Endometrial microvascular endothelial cells (primary cell): Measurements from ENCODE around the gene IQSEC2. TPM values are rescaled to one million over a fixed set of nuclear protein-coding genes. Genes with fewer than 3 reads are reported as not detected.

Source experiments
- in situ Hi-C: cut with HindIII; loops from 2 replicates; pipeline ENCODE4 v1.10.0; 2017; ENCODE audit warnings: low sequenced_read_pairs, low pct_unique_long_range_greater_than_20kb; ENCODE audit errors: inconsistent ontology term
- total RNA-seq: library from RNA; depleted of rRNA; stranded (reverse); fragments of >200 nt; gene quantifications from one replicate; pipeline ENCODE4 v1.2.3, GENCODE V29; 2015; ENCODE audit errors: inconsistent ontology term

IQSEC2 gene
- total RNA-seq, 1 donor from 2014 or later, result 13.5 TPM

DNA sequence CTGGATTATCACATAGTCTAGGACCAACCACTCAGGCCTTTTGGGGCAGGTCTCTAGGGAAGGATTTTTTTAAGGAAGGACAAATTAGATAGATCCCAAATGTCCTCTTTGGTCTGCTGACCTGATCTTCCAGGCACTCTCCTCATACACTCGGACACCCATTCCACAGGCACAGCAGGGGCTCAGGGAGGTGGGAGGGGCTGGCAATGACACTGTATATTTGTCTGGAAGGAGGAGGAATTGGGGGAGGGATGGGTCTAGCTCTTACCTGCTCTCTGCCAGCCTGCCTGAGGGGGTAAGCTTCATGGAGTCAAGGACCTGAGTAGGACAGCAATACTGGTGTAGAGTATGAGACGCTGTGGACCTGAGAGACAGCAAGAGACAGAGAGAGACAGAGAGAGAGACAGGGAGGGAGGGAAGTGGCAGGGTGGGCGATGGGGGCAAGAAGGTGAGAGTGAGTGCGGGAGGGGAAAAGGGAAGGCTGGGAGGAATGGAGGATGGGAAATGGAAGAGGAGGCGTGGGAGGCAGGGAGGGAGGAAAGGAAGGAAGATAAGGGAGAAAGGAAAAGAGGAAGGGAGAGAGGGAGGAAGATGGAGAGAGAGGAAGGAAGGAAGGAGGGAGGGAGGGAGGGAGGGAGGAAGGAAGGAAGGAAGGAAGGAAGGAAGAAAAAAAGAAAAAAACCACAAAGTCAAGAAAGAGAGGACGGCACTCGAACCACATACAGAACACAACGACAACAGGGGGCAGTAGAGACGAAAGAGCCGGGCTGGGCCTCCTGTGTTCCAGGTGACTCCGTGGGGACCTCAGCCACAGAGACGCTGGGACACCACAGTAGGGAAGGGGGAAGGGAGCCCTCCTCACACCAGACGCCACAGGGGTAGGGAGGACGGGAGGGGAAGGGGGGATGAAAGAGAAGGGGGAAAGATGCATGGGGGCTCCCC, 1.8 kb downstream of the IQSEC2 start:
- in situ Hi-C loops, result no loop called here

GRCh38 chrX:53272808-53273337, 8.5 kb downstream of the IQSEC2 start:
- in situ Hi-C loops, result no loop called here

- in situ Hi-C loops, result no loop called here
Observed at GRCh38 chrX:53269536-53270107, 11.8 kb downstream of the IQSEC2 start.

- in situ Hi-C loops, result no loop called here
Observed at GRCh38 chrX:53268173-53268572, 13.2 kb downstream of the IQSEC2 start.

DNA sequence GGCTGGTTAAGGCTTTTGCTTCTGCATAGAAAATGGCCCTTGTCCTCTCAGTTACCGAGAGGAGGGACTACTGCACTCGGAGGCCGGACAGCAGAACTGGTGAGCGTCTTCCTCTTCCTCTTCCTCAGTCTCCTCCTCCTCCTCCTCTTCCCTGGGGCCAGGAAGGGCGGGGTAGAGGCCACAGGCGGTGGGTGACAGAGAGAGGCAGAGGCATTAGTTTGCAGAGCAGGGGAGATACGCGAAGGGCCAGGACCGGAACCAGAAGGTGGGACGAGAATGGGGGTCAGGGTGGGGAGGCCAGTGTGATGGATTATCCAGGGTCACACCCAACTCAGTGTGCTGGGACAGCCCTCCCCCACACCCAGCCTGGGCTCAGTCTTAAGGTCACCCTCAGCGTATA, 14.5 kb downstream of the IQSEC2 start:
- in situ Hi-C loops, result no loop called here

GRCh38 chrX:53265771-53266574, 15.4 kb downstream of the IQSEC2 start:
- in situ Hi-C loops, result no loop called here

- in situ Hi-C loops, result no loop called here
Observed at GRCh38 chrX:53263597-53264094, 17.7 kb downstream of the IQSEC2 start.

DNA sequence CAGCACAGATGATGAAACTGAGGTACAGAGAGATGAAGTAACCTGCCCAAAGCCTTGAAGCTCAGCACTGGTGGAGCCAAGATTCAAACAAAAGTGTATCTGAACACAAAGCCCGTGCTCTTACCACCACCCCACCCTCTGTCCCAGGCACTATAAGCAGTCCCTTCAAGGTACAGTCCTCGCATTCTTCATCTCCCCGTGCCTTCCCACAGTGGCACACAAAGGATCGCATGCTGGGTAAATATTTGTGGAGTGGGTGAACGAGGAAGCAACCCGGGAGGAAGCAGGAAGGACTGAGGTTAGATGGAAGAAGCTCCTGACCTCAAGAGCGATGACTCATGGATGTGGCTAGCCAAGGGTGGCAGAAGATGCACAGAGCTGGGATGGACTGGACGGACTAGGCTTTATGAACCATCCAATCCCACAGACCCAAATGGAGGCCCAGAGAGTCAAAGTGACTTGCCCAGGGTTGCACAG, 18.4 kb downstream of the IQSEC2 start:
- in situ Hi-C loops, result no loop called here

GRCh38 chrX:53262189-53262917, 19.0 kb downstream of the IQSEC2 start:
- in situ Hi-C loops, result no loop called here

GRCh38 chrX:53261355-53261972, 19.9 kb downstream of the IQSEC2 start:
- in situ Hi-C loops, result no loop called here

- in situ Hi-C loops, result no loop called here
Observed at GRCh38 chrX:53260836-53261235, 20.5 kb downstream of the IQSEC2 start.

- in situ Hi-C loops, result no loop called here
Observed at GRCh38 chrX:53257670-53258423, 23.5 kb downstream of the IQSEC2 start.

- in situ Hi-C loops, result no loop called here
Observed at GRCh38 chrX:53257166-53257565, 24.2 kb downstream of the IQSEC2 start.

GRCh38 chrX:53256446-53257041, 24.8 kb downstream of the IQSEC2 start:
- in situ Hi-C loops, result no loop called here

- in situ Hi-C loops, result no loop called here
Observed at GRCh38 chrX:53255738-53256191, 25.6 kb downstream of the IQSEC2 start.

DNA sequence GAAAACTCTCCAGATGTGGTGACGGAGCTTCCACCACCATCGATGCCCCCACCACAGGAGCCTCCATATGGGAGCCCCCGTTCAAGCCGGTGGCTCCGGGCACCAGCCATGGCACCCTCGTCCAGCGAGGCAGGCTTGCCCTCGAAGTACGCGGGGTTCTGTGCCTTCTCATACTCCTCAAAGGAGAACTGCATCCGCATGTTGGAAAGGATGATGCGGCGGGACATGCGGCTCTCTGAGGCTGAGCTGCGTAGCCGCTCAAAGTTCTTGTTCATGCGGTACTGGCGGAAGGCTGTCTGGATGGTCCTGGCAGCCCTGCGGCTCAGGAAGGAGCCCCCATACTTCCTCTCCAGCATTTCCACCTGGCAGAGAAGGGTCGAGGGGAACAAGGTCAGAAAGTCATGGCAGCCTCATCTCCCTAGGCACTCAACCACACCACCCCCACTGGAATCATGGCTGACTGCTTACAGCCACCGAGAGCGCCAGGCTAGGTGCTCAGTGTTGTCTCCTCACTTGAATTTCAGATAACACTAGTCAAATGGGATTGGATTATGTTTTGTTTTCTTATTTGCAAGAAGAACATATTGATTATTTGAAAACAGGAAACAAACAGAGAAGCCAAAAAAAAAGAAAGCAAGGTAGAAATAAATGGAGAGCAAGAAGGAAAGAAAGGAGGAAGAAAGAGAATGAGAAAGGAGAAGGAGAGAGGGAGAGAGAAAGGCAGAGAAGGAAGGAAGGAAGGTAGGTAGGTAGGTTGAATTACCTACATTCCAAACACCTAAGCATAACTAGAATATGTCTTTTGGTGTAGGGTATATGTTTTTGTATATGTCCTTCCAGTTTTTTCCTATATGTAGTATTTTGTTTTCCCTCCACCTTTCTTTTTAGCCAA, 26.6 kb downstream of the IQSEC2 start:
- in situ Hi-C loops, result no loop called here
